HG02759 (cell line): ENCODE measurements around the gene SYNE3.

Experiments
- ATAC-seq: cut with Tn5 transposase; IDR thresholded peaks from one replicate; pipeline ENCODE4 v1.9.1; 2021; ENCODE audit warnings: mild to moderate bottlenecking, moderate library complexity; ENCODE audit not compliant: unreplicated experiment

Gene SYNE3

GRCh38 chr14:95541932-95542930, 25.8 kb upstream of the SYNE3 start:
- ATAC-seq: no peak

- ATAC-seq: no peak
These were observed 24.9 kb upstream of the SYNE3 start for GRCh38 chr14:95541346-95541745.

- no peak for ATAC-seq
These were observed 23.9 kb upstream of the SYNE3 start for GRCh38 chr14:95540236-95540855.

- ATAC-seq: no peak
These were observed 22.5 kb upstream of the SYNE3 start for GRCh38 chr14:95538801-95539509.

GRCh38 chr14:95537298-95538089, 21.0 kb upstream of the SYNE3 start:
- ATAC-seq: no peak

GRCh38 chr14:95536671-95537070, 20.2 kb upstream of the SYNE3 start:
- no peak for ATAC-seq

- ATAC-seq: no peak
These were observed 19.7 kb upstream of the SYNE3 start for GRCh38 chr14:95536036-95536593.

GRCh38 chr14:95535226-95536021, 19.0 kb upstream of the SYNE3 start:
- peak; percentile 3 for ATAC-seq

GRCh38 chr14:95534299-95535225, 18.1 kb upstream of the SYNE3 start, which contains the start of gene GLRX5:
Gene GLRX5 (plus strand): TSS chr14:95535050. CDS start chr14:95535090, 40 bp downstream.
- ATAC-seq: peak; percentile 88

- ATAC-seq: no peak
These were observed 17.4 kb upstream of the SYNE3 start for GRCh38 chr14:95533822-95534221.

GRCh38 chr14:95533391-95533821, 17.0 kb upstream of the SYNE3 start:
- no peak for ATAC-seq

- ATAC-seq: no peak
These were observed 15.5 kb upstream of the SYNE3 start for GRCh38 chr14:95531969-95532368.

GRCh38 chr14:95531473-95531872, 15.0 kb upstream of the SYNE3 start:
- no peak for ATAC-seq

- no peak for ATAC-seq
These were observed 14.2 kb upstream of the SYNE3 start for GRCh38 chr14:95530473-95531276.

GRCh38 chr14:95529216-95529615, 12.8 kb upstream of the SYNE3 start:
- no peak for ATAC-seq

- ATAC-seq: no peak
These were observed 11.0 kb upstream of the SYNE3 start for GRCh38 chr14:95527387-95528002.
